HG03039 (cell line): Measurements from ENCODE around the gene CTNND2.

ENCODE experiments used
- ATAC-seq: cut with Tn5 transposase; IDR thresholded peaks from one replicate; pipeline ENCODE4 v1.9.1; 2021; ENCODE audit warnings: mild to moderate bottlenecking, moderate library complexity; ENCODE audit not compliant: unreplicated experiment

CTNND2 gene

DNA sequence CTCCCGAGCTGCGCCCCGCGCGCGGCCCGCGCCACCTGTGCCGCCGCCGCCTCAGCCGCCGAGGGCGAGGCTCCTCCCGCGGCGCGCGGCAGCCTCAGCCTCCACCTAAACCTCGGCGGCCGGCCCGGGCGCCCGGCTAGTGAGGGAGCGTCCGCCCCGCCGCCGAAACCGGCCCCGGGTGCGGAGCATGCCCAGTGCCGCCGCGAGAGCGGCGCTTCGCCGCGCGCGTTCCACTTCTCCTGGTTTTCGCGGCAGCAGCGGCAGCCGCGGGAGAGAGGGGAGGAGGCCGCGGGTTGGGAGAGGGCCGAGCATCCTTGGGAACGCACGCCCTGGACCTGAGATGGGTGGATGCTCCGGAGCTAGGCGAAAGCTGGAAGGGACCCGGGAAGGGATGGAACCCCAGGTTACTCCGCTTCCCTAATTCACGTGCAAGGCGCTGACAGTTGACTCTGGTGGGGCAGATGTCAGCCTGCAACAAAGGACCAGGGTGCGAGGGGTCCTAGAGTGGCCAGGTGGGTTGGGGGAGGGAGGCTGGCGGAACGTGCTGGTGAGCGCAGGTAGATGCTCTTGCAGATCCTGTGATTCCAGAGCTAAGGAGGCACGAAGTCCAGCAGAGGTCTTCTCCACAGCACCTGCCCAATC lies at the start of gene CTNND2:
Gene CTNND2, minus strand, starts transcription at position 182 of the 642 bp plus-strand sequence. CDS start 593 bp downstream, outside the sequence.
- no peak for ATAC-seq

DNA sequence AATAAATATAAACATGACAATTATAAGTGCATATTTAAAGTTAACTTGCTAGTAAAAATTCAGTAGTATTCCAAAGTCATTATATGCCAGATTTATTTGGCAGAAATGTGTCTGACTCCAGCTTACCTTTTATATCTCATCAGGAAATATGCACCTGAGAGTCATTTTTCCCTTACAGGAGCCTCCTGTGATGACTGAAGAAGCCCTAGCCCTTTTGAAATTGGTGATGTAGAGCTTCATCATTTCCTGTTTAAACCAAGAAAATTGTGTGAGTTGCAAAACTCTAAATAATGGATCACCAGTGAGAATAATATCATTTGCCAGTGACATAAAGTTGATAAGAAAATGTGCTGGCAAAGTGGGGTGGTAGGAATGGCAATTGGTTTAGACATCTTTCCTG lies 42.1 kb upstream of the CTNND2 start:
- no peak for ATAC-seq

DNA sequence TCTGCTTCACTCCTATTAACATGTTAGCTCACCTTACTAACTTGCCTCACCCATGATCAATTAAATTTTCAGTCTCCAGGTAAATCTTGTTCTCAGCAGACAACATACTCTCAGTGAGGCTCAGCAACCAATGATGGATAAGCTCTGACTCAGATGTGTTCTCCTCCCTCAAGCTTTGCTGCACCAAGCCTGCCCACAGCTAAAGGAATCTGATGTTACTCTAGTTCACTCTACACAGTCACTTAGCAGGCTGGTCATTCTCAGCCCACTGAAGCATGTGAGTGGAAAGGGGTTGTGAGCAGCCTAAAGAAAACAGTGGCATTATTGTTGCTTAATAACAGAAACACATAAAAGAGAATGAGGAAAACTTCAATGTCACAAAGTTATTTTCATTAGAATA lies 37.3 kb upstream of the CTNND2 start:
- no peak for ATAC-seq

GRCh38 chr5:11931638-11932037 lies 27.4 kb upstream of the CTNND2 start:
- no peak for ATAC-seq

GRCh38 chr5:11928909-11929308 lies 24.7 kb upstream of the CTNND2 start:
- no peak for ATAC-seq

DNA sequence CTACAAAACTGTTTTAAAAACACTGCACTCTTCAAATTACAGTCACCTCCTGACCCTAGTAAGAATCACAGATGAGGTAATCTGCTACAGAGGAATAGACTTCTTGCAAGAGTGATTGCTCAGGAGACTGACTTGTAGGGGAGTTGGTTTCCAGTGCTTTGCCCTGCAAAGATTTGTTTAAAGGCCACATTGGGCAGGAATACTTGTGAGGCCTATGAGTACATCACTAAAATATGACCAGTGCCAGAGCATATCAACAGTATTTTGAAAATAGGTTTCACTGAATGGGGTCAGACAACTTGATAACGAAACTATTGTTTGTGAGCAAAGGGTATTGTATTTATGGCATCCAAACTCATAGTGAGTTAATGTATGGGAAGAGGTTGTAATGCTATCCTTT lies 21.5 kb upstream of the CTNND2 start:
- no peak for ATAC-seq

DNA sequence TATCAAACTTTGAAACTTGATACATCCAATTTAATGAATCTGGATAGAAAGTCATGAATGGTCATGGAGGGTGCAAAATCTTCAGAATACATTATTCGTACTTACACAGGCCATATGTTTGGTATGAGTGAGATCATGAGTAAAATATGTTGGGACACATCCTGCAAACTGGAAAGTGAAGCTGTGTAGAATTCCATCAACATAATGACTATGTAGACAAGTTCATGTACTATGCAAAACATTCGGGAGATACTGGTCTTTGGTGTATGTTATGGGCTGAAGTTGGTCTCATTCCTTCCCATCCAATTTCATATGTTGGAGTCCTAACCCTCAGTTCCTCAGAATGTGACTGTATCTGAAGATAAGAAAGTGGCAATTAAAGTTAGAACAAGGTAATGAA lies 18.1 kb upstream of the CTNND2 start:
- no peak for ATAC-seq

GRCh38 chr5:11918463-11919045 lies 14.3 kb upstream of the CTNND2 start:
- no peak for ATAC-seq

DNA sequence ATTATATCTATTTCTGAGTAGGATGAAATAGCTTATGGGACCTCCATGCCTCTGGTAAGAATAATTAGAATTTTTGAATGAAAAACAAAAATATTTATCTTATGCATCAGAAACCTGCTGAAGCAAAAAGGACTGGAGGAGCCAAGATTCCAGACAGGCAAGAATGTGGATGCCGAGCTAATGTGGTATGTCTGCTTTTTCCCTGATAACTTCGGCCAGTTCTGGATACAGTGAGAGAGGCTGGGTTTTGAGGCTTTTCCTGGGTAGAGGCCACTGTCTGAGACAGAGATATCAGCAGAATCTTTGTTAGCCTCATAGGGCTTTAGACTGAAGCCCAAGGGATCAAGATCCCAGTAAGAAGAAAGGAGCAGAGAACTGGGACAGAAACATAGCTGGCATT lies 5.2 kb upstream of the CTNND2 start:
- no peak for ATAC-seq

DNA sequence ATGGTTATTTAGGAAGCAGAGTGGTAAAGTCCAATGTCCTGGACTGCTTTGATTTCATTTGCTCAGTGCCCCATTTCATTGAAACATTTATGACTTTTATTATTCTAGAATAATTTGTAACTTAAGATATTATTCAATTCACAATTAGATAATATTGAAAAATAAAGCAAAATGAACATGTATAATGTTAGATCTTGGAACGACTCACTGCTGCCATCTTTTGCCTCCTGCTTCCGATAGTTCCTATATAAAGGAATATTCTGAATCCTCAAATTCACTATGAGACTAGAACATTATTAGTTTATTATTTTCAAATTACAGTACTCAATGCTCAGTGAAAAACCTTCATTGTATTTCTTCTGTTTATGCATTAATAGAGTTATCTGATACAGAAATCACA lies 2.3 kb upstream of the CTNND2 start:
- ATAC-seq, result no peak

- ATAC-seq, result no peak
Observed at GRCh38 chr5:11905206-11905605, 960 bp upstream of the CTNND2 start.

- ATAC-seq, result no peak
Observed at GRCh38 chr5:11903614-11904264, 507 bp downstream of the CTNND2 start.

- no peak for ATAC-seq
Observed at GRCh38 chr5:11903121-11903613, 1.1 kb downstream of the CTNND2 start.

DNA sequence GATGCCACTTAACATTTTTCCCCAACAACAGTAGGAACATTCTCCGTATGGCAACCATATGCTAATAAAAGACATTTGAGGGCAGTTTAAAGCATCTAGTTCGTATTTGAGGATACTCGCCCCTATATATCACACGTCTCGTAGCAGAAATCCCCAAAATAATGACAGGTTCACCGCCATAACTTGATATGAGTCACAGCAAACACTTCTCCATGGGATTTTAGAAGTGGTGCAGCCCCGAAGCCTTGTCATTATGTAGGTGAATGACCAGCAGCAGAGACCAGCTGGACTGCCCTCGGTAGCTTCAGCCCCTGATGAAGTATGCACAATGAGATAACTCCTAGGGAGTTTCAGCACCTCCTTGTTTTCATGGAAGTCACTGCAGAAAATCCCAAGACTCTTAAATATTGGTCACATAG lies 2.0 kb downstream of the CTNND2 start:
- ATAC-seq, result no peak

GRCh38 chr5:11898787-11899186 lies 5.5 kb downstream of the CTNND2 start:
- no peak for ATAC-seq

- ATAC-seq, result no peak
Observed at GRCh38 chr5:11897781-11898180, 6.5 kb downstream of the CTNND2 start.

DNA sequence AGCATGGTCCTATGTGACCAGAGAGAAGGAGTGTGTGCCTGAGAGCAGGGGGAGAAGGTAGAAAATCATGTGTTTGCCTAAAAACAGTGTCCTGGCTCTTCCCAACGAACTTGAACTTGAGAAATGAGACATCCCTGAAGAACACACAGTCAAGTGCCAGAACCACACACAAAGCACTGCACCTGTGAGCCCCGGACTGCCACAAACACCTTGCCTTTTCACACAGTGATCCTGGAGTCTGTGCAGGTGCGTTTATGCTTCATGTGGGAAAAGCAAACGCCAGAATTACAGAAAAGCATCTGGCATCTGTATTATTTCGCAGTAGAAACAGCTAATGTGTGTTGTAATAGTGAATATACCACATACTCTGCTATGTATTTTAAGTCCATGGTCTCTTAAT lies 9.3 kb downstream of the CTNND2 start:
- ATAC-seq, result no peak

DNA sequence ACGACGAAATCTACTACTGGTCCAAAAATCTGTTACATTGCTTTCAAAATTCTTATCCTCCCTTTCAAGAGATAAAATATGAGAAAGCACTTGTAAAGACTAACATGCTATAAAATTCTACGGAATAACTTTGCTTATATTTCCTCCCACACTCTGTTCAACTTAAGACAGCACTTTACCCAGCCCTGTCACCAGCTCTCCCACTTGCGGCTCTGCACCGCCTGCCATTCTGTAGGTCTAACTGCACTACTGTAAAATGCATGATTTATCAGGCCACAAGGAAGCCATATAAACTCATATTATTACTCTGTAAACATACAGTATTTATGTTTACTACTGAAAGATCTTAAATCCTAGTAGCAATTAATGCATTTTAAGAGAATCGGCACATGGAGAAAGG lies 11.4 kb downstream of the CTNND2 start:
- ATAC-seq, result no peak

DNA sequence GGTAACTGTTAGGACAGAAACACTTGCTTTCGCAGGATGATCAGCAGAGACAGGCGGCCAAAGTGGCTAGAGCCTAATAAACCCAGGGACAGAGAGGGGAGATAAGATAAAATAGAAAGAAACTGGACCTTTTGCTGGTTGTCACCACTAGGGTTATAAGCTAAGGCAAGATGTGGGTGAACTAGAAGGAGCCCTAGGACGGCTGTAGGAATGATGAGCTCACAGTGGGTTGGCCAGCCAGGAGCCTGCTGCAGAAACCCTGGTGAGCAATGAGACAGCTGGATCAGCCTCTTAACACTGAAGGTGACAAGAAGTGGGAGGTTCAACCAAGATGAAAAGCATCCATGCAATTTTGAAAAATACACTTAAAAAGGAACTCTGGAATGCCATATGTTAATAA lies 13.5 kb downstream of the CTNND2 start:
- no peak for ATAC-seq

DNA sequence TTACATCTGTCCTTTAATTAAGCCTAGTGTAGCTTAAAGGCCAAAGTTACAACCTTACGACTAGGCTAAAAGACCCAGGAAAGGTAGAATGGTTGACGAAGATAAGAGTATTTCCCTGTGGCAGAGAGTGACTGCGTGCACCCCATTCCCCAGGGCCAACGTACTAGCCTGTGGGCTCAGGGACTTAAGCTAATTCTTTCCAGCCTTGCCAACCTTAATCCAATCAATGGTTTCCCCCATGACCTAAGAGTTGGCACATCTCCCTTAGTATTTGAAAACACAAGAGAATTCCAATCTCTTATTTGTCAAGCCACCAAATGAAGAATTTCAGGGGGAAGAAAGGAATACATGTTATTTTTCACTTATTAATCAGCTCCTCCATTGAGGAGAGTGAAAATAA lies 16.0 kb downstream of the CTNND2 start:
- ATAC-seq, result no peak

- no peak for ATAC-seq
Observed at GRCh38 chr5:11878814-11879213, 25.4 kb downstream of the CTNND2 start.

DNA sequence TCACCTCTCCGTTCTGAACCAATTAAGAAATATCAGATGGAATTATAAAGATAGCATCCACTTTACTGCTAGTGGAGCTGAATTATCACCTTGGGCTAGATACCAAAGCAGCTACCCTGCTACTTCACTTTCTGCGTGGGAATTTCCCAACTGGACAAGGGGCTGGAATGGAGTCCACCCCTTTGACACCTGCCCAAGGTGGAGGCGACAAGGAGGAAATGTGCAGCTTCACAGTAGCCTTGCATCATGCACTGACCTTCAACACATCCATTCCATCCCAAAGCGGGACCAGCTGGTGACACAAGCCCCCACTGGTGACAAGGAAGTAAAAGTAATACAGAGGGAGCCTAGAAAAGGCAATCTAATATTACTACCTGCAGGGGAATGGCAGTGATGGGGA lies 30.7 kb downstream of the CTNND2 start:
- no peak for ATAC-seq
